H1 (cell line): ENCODE results near the gene SLC7A6OS. TPM values are rescaled to one million over a fixed set of nuclear protein-coding genes. Genes with fewer than 3 reads are reported as not detected.

Source experiments
- CTCF ChIA-PET: fragments of 300-600 bp; sonication (Branson Sonifier 250); formaldehyde crosslinking; loops from one replicate; lab custom pipeline; 2021; ENCODE audit not compliant: partially characterized antibody; lab: Charles Lee
- POLR2A ChIA-PET: fragments of 300-600 bp; sonication (Branson Sonifier 250); formaldehyde crosslinking; loops from one replicate; lab custom pipeline; 2021; ENCODE audit warnings: inconsistent platforms; ENCODE audit not compliant: partially characterized antibody; lab: Charles Lee
- DNase-seq, 2 experiments: peaks; one replicate each; pipeline versions ENCODE4 v3.0.0 to v3.0.0-alpha.2; 2010 to 2022; ENCODE audit warnings: low spot score in 2 of 2, low read depth in 1 of 2, mixed read lengths in 1 of 2
- FAIRE-seq: peaks from 2 replicates; lab custom pipeline; 2011; peaks lifted over from hg19 to GRCh38; lab: Jason Lieb, UNC
- H2AFZ ChIP-seq: 2 replicates; pipeline ENCODE4 v1.8.1; 2012; ENCODE audit warnings: low read length, inconsistent platforms
- H2AK5ac ChIP-seq: 2 replicates; pipeline ENCODE4 v1.6.1; 2013; ENCODE audit warnings: low read depth, low read length
- H2BK120ac ChIP-seq: replicated peaks from 2 replicates; pipeline ENCODE3; 2013; ENCODE audit warnings: low read depth, low read length, inconsistent platforms
- H2BK12ac ChIP-seq: 2 replicates; pipeline ENCODE4 v1.6.1; 2013; ENCODE audit warnings: low read depth, low read length
- H2BK15ac ChIP-seq: 2 replicates; pipeline ENCODE4 v1.6.1; 2013; ENCODE audit warnings: low read length
- H2BK20ac ChIP-seq: 2 replicates; pipeline ENCODE4 v1.6.1; 2013; ENCODE audit warnings: low read length
- H2BK5ac ChIP-seq: 2 replicates; pipeline ENCODE4 v1.6.1; 2013; ENCODE audit warnings: low read depth, low read length
- H3K14ac ChIP-seq: 2 replicates; pipeline ENCODE4 v1.6.1; 2013; ENCODE audit warnings: inconsistent platforms; ENCODE audit not compliant: insufficient read length
- H3K18ac ChIP-seq: 2 replicates; pipeline ENCODE4 v1.6.1; 2013; ENCODE audit warnings: low read length; ENCODE audit errors: extremely low read depth
- H3K23ac ChIP-seq: 2 replicates; pipeline ENCODE4 v1.6.1; 2013; ENCODE audit warnings: inconsistent platforms; ENCODE audit not compliant: insufficient read length
- H3K23me2 ChIP-seq: 2 replicates; pipeline ENCODE4 v1.6.1; 2013; ENCODE audit warnings: low read depth, low read length
- H3K27ac ChIP-seq: 2 replicates; pipeline ENCODE4 v1.6.1; 2011; ENCODE audit warnings: low read depth, low read length, inconsistent platforms
- H3K27me3 ChIP-seq, 4 experiments: replicated peaks in 1 of 4; 1 replicate in 1 of 4; 2 replicates in 3 of 4; pipeline versions ENCODE4 v1.6.1 to v1.8.1; 2011 to 2013; ENCODE audit warnings: low read length in 3 of 4, mild to moderate bottlenecking in 3 of 4, inconsistent platforms in 2 of 4, mixed read lengths in 2 of 4, moderate library complexity in 1 of 4; ENCODE audit not compliant: control insufficient read depth in 3 of 4, insufficient read depth in 3 of 4; ENCODE audit errors: extremely low read depth in 1 of 4
- H3K36me3 ChIP-seq, 4 experiments: 2 replicates each; pipeline versions ENCODE4 v1.6.1 to v1.8.1; 2011 to 2013; ENCODE audit warnings: mild to moderate bottlenecking in 4 of 4, low read length in 3 of 4, moderate library complexity in 2 of 4, control low read depth in 1 of 4, inconsistent platforms in 1 of 4; ENCODE audit not compliant: insufficient read depth in 4 of 4, control insufficient read depth in 2 of 4
- H3K4ac ChIP-seq: replicated peaks from 2 replicates; pipeline ENCODE3; 2013; ENCODE audit warnings: low read length, low read depth, mixed read lengths, inconsistent platforms; ENCODE audit not compliant: insufficient read length
- H3K4me1 ChIP-seq, 4 experiments: replicated peaks in 1 of 4; 1 replicate in 1 of 4; 2 replicates in 3 of 4; pipeline versions ENCODE4 v1.6.1 to v1.8.1; 2011 to 2013; ENCODE audit warnings: low read length in 3 of 4, inconsistent platforms in 2 of 4, mixed read lengths in 1 of 4; ENCODE audit not compliant: insufficient read depth in 4 of 4, control insufficient read depth in 3 of 4
- H3K4me2 ChIP-seq, 2 experiments: 2 replicates each; pipeline versions ENCODE4 v1.6.1 to v1.8.1; 2011 to 2013; ENCODE audit warnings: low read depth in 2 of 2, low read length in 2 of 2, control low read depth in 1 of 2, inconsistent platforms in 1 of 2, mild to moderate bottlenecking in 1 of 2; ENCODE audit not compliant: insufficient read depth in 1 of 2
- H3K4me3 ChIP-seq, 4 experiments: fragments of 200-600, 300-600 bp in 1 of 4; sonication (generic), shearing (Covaris generic), sonication (Bioruptor Twin) in 1 of 4; 2 replicates each; pipeline versions ENCODE4 v1.5.1 to v1.8.1; 2011 to 2016; ENCODE audit warnings: low read length in 4 of 4, low read depth in 3 of 4, control low read depth in 2 of 4, inconsistent platforms in 2 of 4, mild to moderate bottlenecking in 2 of 4, mixed read lengths in 1 of 4, moderate library complexity in 1 of 4; ENCODE audit not compliant: insufficient read depth in 2 of 4; ENCODE audit errors: extremely low read depth in 1 of 4
- H3K56ac ChIP-seq: replicated peaks from 2 replicates; pipeline ENCODE3; 2013; ENCODE audit warnings: low read depth, mild to moderate bottlenecking, mixed read lengths, low read length, inconsistent platforms; ENCODE audit not compliant: insufficient read length
- H3K79me1 ChIP-seq: 2 replicates; pipeline ENCODE4 v1.6.1; 2013; ENCODE audit warnings: low read depth, low read length, control low read depth
- H3K79me2 ChIP-seq, 2 experiments: 2 replicates each; pipeline versions ENCODE4 v1.6.1 to v1.8.1; 2012 to 2013; ENCODE audit warnings: low read length in 2 of 2, mild to moderate bottlenecking in 2 of 2, inconsistent platforms in 1 of 2; ENCODE audit not compliant: insufficient read depth in 2 of 2, control insufficient read depth in 1 of 2
- H3K9ac ChIP-seq, 4 experiments: replicated peaks in 1 of 4; 1 replicate in 1 of 4; 2 replicates in 3 of 4; pipeline versions ENCODE4 v1.6.1 to v1.8.1; 2011 to 2013; ENCODE audit warnings: low read depth in 3 of 4, low read length in 3 of 4, control low read depth in 2 of 4, mild to moderate bottlenecking in 2 of 4, moderate library complexity in 2 of 4, inconsistent platforms in 1 of 4; ENCODE audit errors: extremely low read depth in 1 of 4
- H3K9me3 ChIP-seq, 2 experiments: 2 replicates each; pipeline versions ENCODE4 v1.6.1 to v1.8.1; 2012 to 2013; ENCODE audit warnings: mild to moderate bottlenecking in 2 of 2, moderate library complexity in 2 of 2, control low read depth in 1 of 2, inconsistent platforms in 1 of 2, low read depth in 1 of 2, low read length in 1 of 2, mixed read lengths in 1 of 2; ENCODE audit not compliant: insufficient read depth in 2 of 2
- H4K20me1 ChIP-seq, 2 experiments: replicated peaks in 1 of 2; 2 replicates each; pipeline versions ENCODE3 to v1.8.1; 2011 to 2013; ENCODE audit warnings: inconsistent platforms in 2 of 2, low read length in 2 of 2, mild to moderate bottlenecking in 1 of 2; ENCODE audit not compliant: insufficient read depth in 2 of 2, control insufficient read depth in 1 of 2
- H4K5ac ChIP-seq: 2 replicates; pipeline ENCODE4 v1.6.1; 2013; ENCODE audit warnings: low read length, low read depth, mixed read lengths, inconsistent platforms; ENCODE audit not compliant: insufficient read length
- H4K8ac ChIP-seq: 2 replicates; pipeline ENCODE4 v1.8.0; 2013; ENCODE audit warnings: mild to moderate bottlenecking, moderate library complexity, low read length, inconsistent platforms; ENCODE audit not compliant: insufficient read depth; ENCODE audit errors: extremely low read depth
- H4K91ac ChIP-seq: replicated peaks from 2 replicates; pipeline ENCODE3; 2013; ENCODE audit warnings: low read length, mixed read lengths, inconsistent platforms; ENCODE audit not compliant: insufficient read length
- ASH2L ChIP-seq: fragments of 200-600, 300-600 bp; sonication (generic); IDR thresholded peaks from one replicate; pipeline ENCODE4 v1.7.1; 2017; ENCODE audit warnings: low read length
- RFX5 ChIP-seq: IDR thresholded peaks from 2 replicates; pipeline ENCODE4 v1.6.1; 2011; ENCODE audit warnings: low read depth, low read length, improper control_type of control experiment, borderline replicate concordance
- WGBS, 2 experiments: shearing (Covaris generic) in 1 of 2; methylation state at CpG; one replicate each; pipeline versions ENCODE4 v1.1.6 to v1.1.7; 2013 to 2015; ENCODE audit warnings: low lambda C conversion rate in 2 of 2, mixed read lengths in 2 of 2, inconsistent platforms in 1 of 2, low coverage in 1 of 2, missing lambda C conversion rate in 1 of 2; ENCODE audit not compliant: insufficient replicate concordance in 2 of 2, insufficient coverage in 1 of 2, insufficient read length in 1 of 2; ENCODE audit errors: extremely low coverage in 1 of 2, missing lambda C conversion rate in 1 of 2; 5-methylcytosine and 5-hydroxymethylcytosine counted together
- polyA plus RNA-seq, 7 experiments: library from polyadenylated mRNA; depleted of rRNA in 3 of 7; stranded (reverse) in 5 of 7; unstranded in 2 of 7; fragments of >200 nt in 5 of 7; fragments of 200-250 nt in 2 of 7; gene quantifications; 1 replicate in 5 of 7; 2 replicates in 1 of 7; 4 replicates in 1 of 7; pipeline versions ENCODE4 v1.2.1 to v1.2.3, GENCODE V29; 2011 to 2013; ENCODE audit warnings: missing spikeins in 2 of 7, mixed read lengths in 2 of 7
- total RNA-seq: library from RNA; stranded (reverse); fragmentation: NEBNext Ultra II Directional; extraction: Animal tissue kit (Norgen Biotek cat#: 25700); gene quantifications from 2 replicates; pipeline ENCODE4 v1.2.1, GENCODE V29; 2021

Gene SLC7A6OS
- total and polyA plus RNA-seq, 2 of the 8 experiments (the other 6 are each of a cell fraction or from before 2014, with no cell fraction given): 7.3 to 21.3 TPM

GRCh38 chr16:68297908-68298307, 12.8 kb downstream of the SLC7A6OS start:
- H4K20me1 ChIP-seq: peaks cover 1 to 5% of the 10 kb centered on the region in 2 experiments
- no peak overlapping the region for H3K9ac ChIP-seq

More at GRCh38 chr16:68297908-68298307, 12.8 kb downstream of the SLC7A6OS start:
- H4K91ac ChIP-seq: no peak overlapping the region
- no peaks in the 10 kb centered on the region for H3K23me2 ChIP-seq
- no peak overlapping the region for H4K8ac ChIP-seq
- DNase-seq (no peak), FAIRE-seq (no peak)
- CTCF ChIA-PET: interaction anchor here (1.2 to 20.4 kb wide), 7 partner anchors 14 to 40 kb away, joined by 3 to 233 read pairs (median 11); partner anchors contain the start of genes PRMT7, SLC7A6 and SLC7A6OS
- no peaks in the 10 kb centered on the region for H3K79me1 ChIP-seq
- no peak overlapping the region for H3K4me3 ChIP-seq
- H3K79me2 ChIP-seq: no peaks in the 10 kb centered on the region
- H2BK5ac ChIP-seq: no peak overlapping the region
- no peak overlapping the region for H3K4ac ChIP-seq
- no peak overlapping the region for H3K14ac ChIP-seq
- peaks cover 18 to 61% (median 46%) of the 10 kb centered on the region in 4 experiments for H3K36me3 ChIP-seq
- TF ChIP-seq ASH2L (no peak), RFX5 (no peak)
- no peaks in the 10 kb centered on the region for H3K27me3 ChIP-seq
- H3K4me2 ChIP-seq: no peak overlapping the region
- no peaks in the 10 kb centered on the region for H3K4me1 ChIP-seq
- no peak overlapping the region for H2BK120ac ChIP-seq
- no peak overlapping the region for H3K18ac ChIP-seq
- H2BK20ac ChIP-seq: no peak overlapping the region
- no peak overlapping the region for H2BK12ac ChIP-seq
- H3K23ac ChIP-seq: no peak overlapping the region
- H2BK15ac ChIP-seq: no peak overlapping the region
- POLR2A ChIA-PET: interaction anchor here (1.1 to 3.8 kb wide), 7 partner anchors 9 to 61 kb away, joined by 3 to 35 read pairs (median 5); partner anchors contain the start of genes PRMT7 and SLC7A6OS
- no peak overlapping the region for H3K27ac ChIP-seq
- H2AK5ac ChIP-seq: no peak overlapping the region
- H3K56ac ChIP-seq: no peak overlapping the region
- no peak overlapping the region for H4K5ac ChIP-seq
- 94% methylated on average over 3 of the region's 3 CpGs; no CpG with 5 or more reads in 1 of the 2 experiments for WGBS, 2 experiments
- H3K9me3 ChIP-seq: no peaks in the 10 kb centered on the region
- H2AFZ ChIP-seq: no peak overlapping the region
